ENCODE results near the gene HES2.
"Not testable (repeated sequence)": the region's sequence is repeated elsewhere in the genome, so short reads cannot be mapped to it uniquely, and the experiment has no call there.

Gene HES2, protein sequence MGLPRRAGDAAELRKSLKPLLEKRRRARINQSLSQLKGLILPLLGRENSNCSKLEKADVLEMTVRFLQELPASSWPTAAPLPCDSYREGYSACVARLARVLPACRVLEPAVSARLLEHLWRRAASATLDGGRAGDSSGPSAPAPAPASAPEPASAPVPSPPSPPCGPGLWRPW

DNA sequence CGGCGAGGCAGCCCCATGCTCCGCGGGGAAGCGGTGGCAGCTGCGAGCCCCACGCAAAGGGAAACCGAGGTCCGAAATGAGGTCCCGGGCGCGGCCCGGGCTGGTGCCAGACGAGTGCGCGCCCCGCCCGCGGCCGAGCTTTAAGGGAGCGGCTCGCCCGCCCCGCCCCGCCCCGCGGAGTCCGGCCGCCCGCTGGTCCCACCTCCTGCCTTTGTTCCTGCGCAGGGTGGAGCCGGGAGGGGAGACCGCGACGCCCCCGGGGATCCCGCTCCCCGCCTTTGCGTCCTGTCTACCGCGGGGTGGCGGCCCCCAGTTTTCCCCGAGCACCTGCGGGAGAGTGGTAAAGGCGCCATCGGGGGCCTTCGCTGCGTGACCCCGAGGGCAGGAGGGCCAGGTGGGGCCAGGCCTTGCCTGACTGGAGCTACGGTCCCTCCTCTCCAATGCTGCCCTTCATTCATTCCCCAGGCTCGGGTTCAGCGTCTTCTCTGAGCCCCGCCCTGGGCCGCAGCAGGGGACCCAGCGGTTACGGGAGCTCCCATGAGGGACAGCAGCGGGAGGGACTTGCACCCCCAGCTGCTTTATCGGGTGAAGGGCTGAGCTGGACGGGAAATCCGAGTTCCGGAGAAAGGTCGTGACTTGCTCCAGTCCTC lies at the start of gene HES2:
TSS of gene HES2 (minus strand) at position 116 of the 650 bp plus-strand sequence. CDS start at position 17, 99 bp downstream.
- DNase-seq (ENCODE audit: low spot score): peak; percentile 78

DNA sequence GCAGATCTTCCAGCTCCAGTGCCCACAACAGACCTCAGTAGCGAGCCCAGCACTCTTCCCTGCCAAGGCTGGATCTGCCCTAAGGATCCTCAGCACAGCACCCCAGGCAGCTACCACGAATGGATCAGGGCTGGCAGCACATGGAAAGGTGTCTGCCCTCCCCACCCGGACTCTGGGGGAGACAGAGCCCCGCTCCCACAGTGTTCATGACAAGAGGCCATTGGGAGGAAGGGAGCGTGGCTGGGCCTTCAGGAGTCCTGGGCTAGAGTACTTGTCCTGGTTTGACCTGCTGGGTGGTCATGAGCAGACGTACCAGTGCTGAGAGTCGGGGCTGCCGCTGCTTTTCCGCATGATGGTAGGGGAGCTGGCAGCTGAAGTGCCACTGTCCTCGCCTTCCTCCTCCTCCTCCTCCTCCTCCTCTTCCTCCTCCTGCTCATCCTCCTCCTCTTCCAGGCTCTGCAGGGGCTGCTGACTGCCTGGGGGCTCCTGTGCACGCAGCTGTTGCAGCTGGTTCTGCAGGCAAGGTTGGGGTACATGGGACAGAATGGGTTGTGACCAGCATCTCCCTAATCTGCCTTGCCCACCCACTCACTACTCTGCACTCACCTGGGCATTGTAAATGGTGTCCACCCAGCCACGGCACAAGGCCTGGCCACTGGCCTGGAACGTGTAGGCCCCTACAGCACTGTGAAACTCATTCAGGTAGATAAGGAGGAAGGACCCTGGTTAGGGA lies 49.2 kb upstream of the HES2 start:
- DNase-seq (ENCODE audit: low spot score): no peak

DNA sequence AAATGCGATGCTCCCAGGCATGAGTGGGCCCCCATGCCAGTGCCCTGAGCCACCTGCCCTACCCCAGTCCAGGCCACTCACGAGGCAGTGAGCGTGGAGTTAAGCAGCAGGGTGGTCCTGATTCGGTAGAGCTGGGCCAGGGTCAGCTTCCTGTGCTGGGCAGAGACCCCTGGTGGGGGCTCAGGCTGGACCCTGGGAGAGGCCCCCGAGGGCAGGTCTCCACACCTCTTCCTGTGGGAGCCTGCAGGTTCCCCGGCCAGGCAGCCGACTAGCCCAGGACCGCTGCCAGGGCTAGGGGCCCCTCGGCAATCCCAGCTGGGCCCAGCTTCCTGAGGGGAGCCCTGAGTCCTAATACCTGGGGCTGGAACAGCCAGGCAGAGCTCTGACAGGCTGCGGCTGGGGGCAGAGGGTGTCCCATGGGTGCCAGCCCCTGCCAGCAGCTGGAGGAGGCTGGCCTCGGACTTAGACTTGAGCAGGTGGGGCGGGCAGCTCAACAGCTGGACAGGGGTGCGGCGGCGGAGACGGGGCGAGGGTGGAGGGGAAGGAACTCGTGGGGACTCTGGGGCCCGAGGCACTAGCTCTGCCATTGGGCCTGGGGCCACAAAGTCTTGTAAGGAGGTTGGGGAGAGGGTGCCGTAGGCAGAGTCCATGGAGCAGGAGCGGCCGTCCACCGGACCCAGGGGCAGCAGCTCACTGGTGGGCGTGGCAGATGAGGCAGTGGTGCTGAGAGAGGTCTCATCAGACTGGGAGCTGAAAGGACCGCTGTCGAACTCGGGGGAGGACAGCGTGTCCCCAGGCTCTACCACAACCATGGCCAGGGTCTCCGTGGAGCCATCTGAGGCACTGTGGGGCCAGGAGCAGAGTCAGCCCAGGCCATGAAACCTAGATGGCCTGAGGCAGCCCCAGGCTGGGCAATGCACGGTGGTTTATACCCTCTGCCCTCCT lies 48.3 kb upstream of the HES2 start:
- DNase-seq (ENCODE audit: low spot score): no peak

DNA sequence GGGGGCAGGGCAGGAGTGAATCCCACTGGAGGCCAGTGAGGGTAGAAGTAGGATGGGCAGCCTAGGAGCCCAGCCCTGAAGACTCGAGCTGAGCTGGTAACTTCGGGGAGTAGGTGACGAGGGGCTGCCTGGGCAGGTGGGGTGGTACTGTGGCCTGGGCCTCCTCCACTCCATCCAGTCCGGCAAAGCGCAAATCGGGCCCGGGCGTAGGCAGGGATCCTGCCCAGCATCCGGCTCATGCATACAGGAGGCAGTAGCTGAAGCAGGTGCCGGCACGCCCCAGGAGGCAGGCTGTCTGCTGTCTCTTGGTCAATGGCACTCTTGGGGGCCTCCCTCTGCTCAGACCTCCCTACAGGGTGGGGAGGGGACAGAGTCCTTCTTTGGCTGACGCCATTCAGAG lies 47.5 kb upstream of the HES2 start:
- no peak for DNase-seq (ENCODE audit: low spot score)

- no peak for DNase-seq (ENCODE audit: low spot score)
These were observed 47.0 kb upstream of the HES2 start for GRCh38 chr1:6466751-6467150.

- DNase-seq (ENCODE audit: low spot score): peak; percentile 82
These were observed 46.3 kb upstream of the HES2 start, which contains the start of gene TNFRSF25 for GRCh38 chr1:6466023-6466422. Gene TNFRSF25, minus strand, starts transcription at chr1:6466173. Its CDS starts 66 bp downstream, at chr1:6466107.

- DNase-seq (ENCODE audit: low spot score): no peak
These were observed 45.8 kb upstream of the HES2 start for GRCh38 chr1:6465461-6466005.

- DNase-seq (ENCODE audit: low spot score): no peak
These were observed 45.2 kb upstream of the HES2 start for GRCh38 chr1:6464915-6465314.

GRCh38 chr1:6464514-6464836 lies 44.8 kb upstream of the HES2 start:
- DNase-seq (ENCODE audit: low spot score): no peak

- DNase-seq (ENCODE audit: low spot score): no peak
These were observed 43.3 kb upstream of the HES2 start for GRCh38 chr1:6463120-6463412.

DNA sequence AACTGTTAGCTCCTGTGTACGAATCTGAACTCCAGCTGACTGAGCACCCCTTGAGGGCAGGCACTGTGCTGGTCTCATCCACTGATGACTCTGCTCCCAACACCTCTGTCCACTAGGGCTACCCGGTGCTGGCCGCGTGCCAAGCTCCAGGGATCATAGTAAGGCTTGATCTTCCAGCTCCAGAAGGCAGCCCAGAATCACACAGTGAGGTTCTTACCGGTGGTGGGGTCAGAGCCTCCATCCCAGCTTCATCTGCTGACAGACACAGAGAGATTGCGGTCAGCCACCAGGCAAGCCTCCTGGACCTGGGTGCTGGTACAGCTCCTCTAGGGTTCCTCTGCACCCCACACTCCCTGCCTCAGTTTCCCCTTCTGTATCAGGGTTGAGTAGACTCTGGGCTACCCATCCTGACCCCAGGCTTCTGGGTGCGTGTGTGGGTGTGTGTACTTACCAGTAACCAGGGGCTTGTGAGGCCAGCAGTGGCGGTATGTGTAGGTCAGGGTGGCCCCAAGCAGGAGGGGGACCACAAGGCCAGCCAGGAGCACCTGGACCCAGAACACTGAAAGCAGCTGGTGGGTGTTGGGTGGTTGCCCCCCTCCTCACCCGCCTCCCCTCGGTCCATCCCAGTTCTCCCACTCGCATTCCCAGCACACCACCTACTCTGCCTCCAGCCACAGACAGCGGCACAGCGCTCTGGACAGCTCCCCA lies 42.8 kb upstream of the HES2 start:
- no peak for DNase-seq (ENCODE audit: low spot score)

- no peak for DNase-seq (ENCODE audit: low spot score)
These were observed 42.1 kb upstream of the HES2 start for GRCh38 chr1:6461538-6462411.

GRCh38 chr1:6461051-6461530 lies 41.4 kb upstream of the HES2 start:
- no peak for DNase-seq (ENCODE audit: low spot score)

- peak; percentile 52 for DNase-seq (ENCODE audit: low spot score)
These were observed 40.8 kb upstream of the HES2 start for GRCh38 chr1:6460301-6461050.

DNA sequence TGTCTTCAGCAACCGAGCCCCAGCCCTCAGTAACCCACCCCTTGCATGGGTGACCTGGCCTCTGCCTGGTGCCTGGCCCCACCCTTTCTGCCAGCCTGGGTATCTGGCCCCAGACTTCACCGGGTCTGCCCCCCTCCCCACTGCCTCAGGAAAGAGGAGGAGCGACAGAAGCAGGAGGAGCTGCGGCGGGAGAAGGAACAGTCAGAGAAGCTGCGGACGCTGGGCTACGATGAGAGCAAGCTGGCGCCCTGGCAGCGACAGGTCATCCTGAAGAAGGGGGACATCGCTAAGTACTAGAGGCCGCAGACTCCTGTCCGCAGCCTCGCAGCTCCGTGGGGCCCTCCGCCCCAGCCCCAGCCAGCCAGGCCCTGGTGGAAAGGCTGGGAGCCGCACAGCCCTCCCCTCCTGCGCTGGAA lies 40.1 kb upstream of the HES2 start:
- peak; percentile 50 for DNase-seq (ENCODE audit: low spot score)

- DNase-seq (ENCODE audit: low spot score): no peak
These were observed 37.2 kb upstream of the HES2 start for GRCh38 chr1:6456800-6457466.

DNA sequence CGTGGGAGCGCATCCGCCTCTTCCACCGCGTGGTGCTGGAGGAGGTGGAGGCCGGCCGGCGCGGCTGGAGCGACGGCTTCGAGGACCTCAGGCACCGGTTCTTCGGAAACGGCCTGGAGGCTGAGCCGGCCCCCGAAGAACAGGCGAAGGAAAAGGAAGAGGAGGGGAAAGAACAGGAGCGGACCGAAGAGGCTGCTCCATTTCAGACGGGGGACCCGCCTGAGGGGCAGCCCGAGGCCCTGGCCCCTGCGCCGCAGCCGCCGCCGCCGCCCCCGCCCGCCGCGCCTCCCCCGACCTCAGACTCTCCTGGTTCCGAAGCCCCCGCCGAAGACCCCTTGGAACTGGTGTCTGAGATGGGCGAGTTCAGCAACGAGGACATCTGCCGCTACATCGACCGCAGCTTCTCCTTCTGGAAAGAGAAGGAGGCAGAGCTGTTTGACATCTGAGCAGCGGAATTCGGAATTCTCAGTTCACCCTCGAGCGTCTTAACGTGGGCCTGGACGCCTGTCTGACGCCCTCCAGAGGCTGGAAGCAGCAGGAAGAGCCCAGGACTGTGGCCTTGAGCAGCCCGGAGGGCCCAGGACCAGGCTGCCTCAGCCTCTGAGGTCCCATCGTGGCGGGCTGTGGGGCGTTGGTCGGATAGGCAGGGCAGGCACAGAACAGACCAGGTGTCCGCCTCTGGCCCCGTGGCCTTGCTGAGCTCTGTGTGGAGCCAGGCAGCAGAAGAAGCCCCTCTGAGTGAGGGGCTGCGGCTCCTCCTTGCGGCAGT lies 36.2 kb upstream of the HES2 start:
- not testable (repeated sequence) for DNase-seq (ENCODE audit: low spot score)
